Type B pancreatic cell (in vitro differentiated cells): ENCODE data around the gene DCST2. TPM values are rescaled to one million over a fixed set of nuclear protein-coding genes. Genes with fewer than 3 reads are reported as not detected.
"Not testable (repeated sequence)": the region's sequence is repeated elsewhere in the genome, so short reads cannot be mapped to it uniquely, and the experiment has no call there.

ENCODE experiments used
- DNase-seq: peaks from one replicate; pipeline ENCODE4 v3.0.0; 2021; ENCODE audit warnings: mixed read lengths; ENCODE audit not compliant: unreplicated experiment; ENCODE audit errors: extremely low spot score
- H3K27ac Mint-ChIP-seq: 2 replicates; pipeline ENCODE4 v1.8.0; 2021; ENCODE audit warnings: mild to moderate bottlenecking, mixed read lengths
- H3K27me3 Mint-ChIP-seq: 2 replicates; pipeline ENCODE4 v1.8.0; 2021; ENCODE audit warnings: mixed read lengths
- H3K36me3 Mint-ChIP-seq: 2 replicates; pipeline ENCODE4 v1.8.0; 2021; ENCODE audit warnings: mixed read lengths
- H3K4me1 Mint-ChIP-seq: one replicate; pipeline ENCODE4 v1.8.0; 2021; ENCODE audit warnings: mixed read lengths; ENCODE audit not compliant: unreplicated experiment
- H3K4me3 Mint-ChIP-seq: 2 replicates; pipeline ENCODE4 v1.8.0; 2021; ENCODE audit warnings: mild to moderate bottlenecking, mixed read lengths
- H3K9me3 Mint-ChIP-seq: 2 replicates; pipeline ENCODE4 v1.8.0; 2021; ENCODE audit warnings: mixed read lengths
- CTCF ChIP-seq: fragments of 200-600 bp; sonication (generic); conservative IDR thresholded peaks from 2 replicates; pipeline ENCODE4 v1.5.0; 2021; ENCODE audit warnings: antibody characterized with exemption, mild to moderate bottlenecking
- total RNA-seq: library from RNA; stranded (reverse); gene quantifications from 2 replicates; pipeline ENCODE4 v1.2.1, GENCODE V29; 2021; ENCODE audit warnings: low replicate concordance

DCST2 gene
- total RNA-seq, 1 donor from 2014 or later, result 2.4 TPM

GRCh38 chr1:154990276-154990675, 43.3 kb downstream of the DCST2 start:
- Mint-ChIP-seq H3K4me1 (peaks cover 4% of the 10 kb centered on the region), H3K27me3 (no peaks in the 10 kb centered on the region), H3K27ac (no peak overlapping the region), H3K4me3 (no peak overlapping the region), H3K9me3 (no peaks in the 10 kb centered on the region), H3K36me3 (peaks cover 4% of the 10 kb centered on the region)
- TF ChIP-seq CTCF, result no peak
- DNase-seq, result no peak

GRCh38 chr1:154989195-154989860, 44.3 kb downstream of the DCST2 start:
- Mint-ChIP-seq H3K9me3 (no peaks in the 10 kb centered on the region), H3K4me1 (peaks cover 4% of the 10 kb centered on the region), H3K4me3 (no peak overlapping the region), H3K27me3 (no peaks in the 10 kb centered on the region), H3K36me3 (peaks cover 4% of the 10 kb centered on the region), H3K27ac (no peak overlapping the region)
- TF ChIP-seq CTCF, result no peak
- no peak for DNase-seq

- TF ChIP-seq CTCF, result no peak
- no peaks in the 10 kb centered on the region for H3K27me3 Mint-ChIP-seq
- DNase-seq, result no peak
- no peak overlapping the region for H3K27ac Mint-ChIP-seq
- H3K4me3 Mint-ChIP-seq, result no peak overlapping the region
- peaks cover 4% of the 10 kb centered on the region for H3K4me1 Mint-ChIP-seq
- no peaks in the 10 kb centered on the region for H3K9me3 Mint-ChIP-seq
- peaks cover 4% of the 10 kb centered on the region for H3K36me3 Mint-ChIP-seq
Observed at GRCh38 chr1:154988058-154988954, 45.3 kb downstream of the DCST2 start.

GRCh38 chr1:154987326-154987725, 46.3 kb downstream of the DCST2 start:
- no peak for DNase-seq
- peaks cover 4% of the 10 kb centered on the region for H3K4me1 Mint-ChIP-seq
- no peak overlapping the region for H3K27ac Mint-ChIP-seq
- H3K9me3 Mint-ChIP-seq, result no peaks in the 10 kb centered on the region
- H3K27me3 Mint-ChIP-seq, result no peaks in the 10 kb centered on the region
- TF ChIP-seq CTCF, result no peak
- H3K36me3 Mint-ChIP-seq, result peaks cover 4% of the 10 kb centered on the region
- H3K4me3 Mint-ChIP-seq, result no peak overlapping the region

- not testable (repeated sequence) for DNase-seq, H3K36me3 Mint-ChIP-seq, H3K4me3 Mint-ChIP-seq, H3K9me3 Mint-ChIP-seq, H3K4me1 Mint-ChIP-seq, H3K27me3 Mint-ChIP-seq, H3K27ac Mint-ChIP-seq
Observed at GRCh38 chr1:154986736-154987135, 46.8 kb downstream of the DCST2 start.

GRCh38 chr1:154983776-154984466, 49.7 kb downstream of the DCST2 start:
- TF ChIP-seq CTCF, result no peak
- H3K27ac Mint-ChIP-seq, result no peak overlapping the region
- no peaks in the 10 kb centered on the region for H3K9me3 Mint-ChIP-seq
- no peaks in the 10 kb centered on the region for H3K27me3 Mint-ChIP-seq
- H3K36me3 Mint-ChIP-seq, result peaks cover 5% of the 10 kb centered on the region
- no peak for DNase-seq
- H3K4me3 Mint-ChIP-seq, result no peak overlapping the region
- peaks cover under 1% of the 10 kb centered on the region for H3K4me1 Mint-ChIP-seq
